Fibroblast of upper back skin (primary cell): ENCODE measurements around the gene SLIT3.
A peak's percentile ranks its signal among the peaks of the same experiment; 100 is the strongest.

Source experiments
- DNase-seq: peaks from one replicate; pipeline ENCODE4 v3.0.0-alpha.2; 2013

SLIT3 gene

GRCh38 chr5:169098331-169099121 lies 202.4 kb downstream of the SLIT3 start:
- DNase-seq: no peak

GRCh38 chr5:169097374-169098326 lies 203.3 kb downstream of the SLIT3 start:
- peak; percentile 24 for DNase-seq

GRCh38 chr5:169095976-169096375 lies 205.0 kb downstream of the SLIT3 start:
- peak; percentile 23 for DNase-seq

GRCh38 chr5:169095410-169095960 lies 205.5 kb downstream of the SLIT3 start:
- no peak for DNase-seq

GRCh38 chr5:169094586-169095409 lies 206.1 kb downstream of the SLIT3 start:
- peak; percentile 62 for DNase-seq

GRCh38 chr5:169091396-169091980 lies 209.5 kb downstream of the SLIT3 start:
- DNase-seq: no peak

GRCh38 chr5:169089343-169089742 lies 211.6 kb downstream of the SLIT3 start:
- DNase-seq: no peak

- no peak for DNase-seq
These were observed 212.8 kb downstream of the SLIT3 start for GRCh38 chr5:169088028-169088725.

GRCh38 chr5:169085636-169086035 lies 215.3 kb downstream of the SLIT3 start:
- DNase-seq: no peak

GRCh38 chr5:169085212-169085611 lies 215.7 kb downstream of the SLIT3 start:
- DNase-seq: no peak

GRCh38 chr5:169084775-169085174 lies 216.2 kb downstream of the SLIT3 start:
- DNase-seq: no peak

GRCh38 chr5:169083394-169084018 lies 217.4 kb downstream of the SLIT3 start:
- DNase-seq: no peak

GRCh38 chr5:169081000-169081724 lies 219.8 kb downstream of the SLIT3 start:
- DNase-seq: no peak

GRCh38 chr5:169080448-169080911 lies 220.5 kb downstream of the SLIT3 start:
- no peak for DNase-seq

- no peak for DNase-seq
These were observed 221.2 kb downstream of the SLIT3 start for GRCh38 chr5:169079697-169080096.

GRCh38 chr5:169074839-169075238 lies 226.1 kb downstream of the SLIT3 start:
- peak; percentile 35 for DNase-seq

- no peak for DNase-seq
These were observed 228.7 kb downstream of the SLIT3 start for GRCh38 chr5:169072233-169072632.

- no peak for DNase-seq
These were observed 230.5 kb downstream of the SLIT3 start for GRCh38 chr5:169070413-169070812.

- no peak for DNase-seq
These were observed 233.2 kb downstream of the SLIT3 start for GRCh38 chr5:169067751-169068173.

- no peak for DNase-seq
These were observed 235.5 kb downstream of the SLIT3 start for GRCh38 chr5:169065400-169065799.
